T-cell (primary cell): Measurements from ENCODE around the gene HERC4. TPM values are rescaled to one million over a fixed set of nuclear protein-coding genes. Genes with fewer than 3 reads are reported as not detected.

Experiments used
- ATAC-seq, 4 experiments: fragments of 200-7000 bp in 3 of 4; fragments of 150-1000 bp in 1 of 4; cut with Tn5 transposase; replicated peaks in 1 of 4; 1 replicate in 3 of 4; 2 replicates in 1 of 4; pipeline ENCODE4 v1.10.0; 2021; ENCODE audit warnings: moderate library complexity in 3 of 4, mild to moderate bottlenecking in 2 of 4, moderate number of reproducible peaks in 1 of 4
- CTCF ChIA-PET, 2 donors: fragments of 300-600 bp; sonication (Branson Sonifier 250); formaldehyde crosslinking; loops; one replicate each; lab custom pipeline; 2022; ENCODE audit warnings: antibody characterized with exemption in 2 of 2; lab: Charles Lee
- POLR2A ChIA-PET, 2 donors: fragments of 300-600 bp; sonication (Branson Sonifier 250); formaldehyde crosslinking; loops; one replicate each; lab custom pipeline; 2022; ENCODE audit warnings: antibody characterized with exemption in 2 of 2; lab: Charles Lee
- DNase-seq, 35 experiments: peaks; one replicate each; pipeline versions ENCODE4 v3.0.0 to v3.0.0-alpha.2; 2013 to 2023
- H3K27ac ChIP-seq: one replicate; pipeline ENCODE4 v1.5.1; 2013; ENCODE audit warnings: low read length
- H3K27me3 ChIP-seq, 2 experiments: replicated peaks in 1 of 2; 1 replicate in 1 of 2; 2 replicates in 1 of 2; pipeline versions ENCODE4 v1.6.1 to v1.7.0; 2013; ENCODE audit warnings: low read length in 1 of 2, mixed read lengths in 1 of 2; ENCODE audit not compliant: control insufficient read depth in 2 of 2, insufficient read depth in 2 of 2; ENCODE audit errors: extremely low read depth in 1 of 2
- H3K36me3 ChIP-seq, 2 donors: 1 replicate in 1 of 2; 2 replicates in 1 of 2; pipeline versions ENCODE4 v1.6.1 to v1.7.0; 2013; ENCODE audit warnings: low read length in 1 of 2; ENCODE audit not compliant: control insufficient read depth in 2 of 2, insufficient read depth in 1 of 2; ENCODE audit errors: extremely low read depth in 1 of 2
- H3K4me1 ChIP-seq, 2 experiments: 1 replicate in 1 of 2; 2 replicates in 1 of 2; pipeline versions ENCODE4 v1.6.1 to v1.7.0; 2013; ENCODE audit warnings: low read length in 2 of 2, mixed read lengths in 1 of 2; ENCODE audit not compliant: insufficient read depth in 2 of 2, control insufficient read depth in 1 of 2; ENCODE audit errors: extremely low read depth in 1 of 2
- H3K4me3 ChIP-seq, 2 donors: 1 replicate in 1 of 2; 2 replicates in 1 of 2; pipeline versions ENCODE4 v1.5.1 to v1.7.0; 2013; ENCODE audit warnings: mild to moderate bottlenecking in 2 of 2, low read length in 1 of 2, moderate library complexity in 1 of 2; ENCODE audit not compliant: control insufficient read depth in 1 of 2; ENCODE audit errors: extremely low read depth in 1 of 2
- H3K9me3 ChIP-seq: 2 replicates; pipeline ENCODE4 v1.7.0; 2013
- H3K27ac Mint-ChIP-seq, 2 donors: one replicate each; pipeline ENCODE4 v1.8.0; 2020 to 2021; ENCODE audit warnings: mild to moderate bottlenecking in 2 of 2, mixed read lengths in 2 of 2
- H3K27me3 Mint-ChIP-seq, 2 donors: one replicate each; pipeline ENCODE4 v1.8.0; 2021 to 2022; ENCODE audit warnings: mixed read lengths in 2 of 2
- H3K36me3 Mint-ChIP-seq: one replicate; pipeline ENCODE4 v1.8.0; 2021; ENCODE audit warnings: mixed read lengths
- H3K4me1 Mint-ChIP-seq, 3 donors: one replicate each; pipeline ENCODE4 v1.8.0; 2020 to 2022; ENCODE audit warnings: mixed read lengths in 3 of 3, mild to moderate bottlenecking in 1 of 3
- H3K4me3 Mint-ChIP-seq, 3 donors: one replicate each; pipeline ENCODE4 v1.8.0; 2020 to 2022; ENCODE audit warnings: mild to moderate bottlenecking in 3 of 3, mixed read lengths in 3 of 3, moderate library complexity in 3 of 3
- H3K9me3 Mint-ChIP-seq, 3 donors: one replicate each; pipeline ENCODE4 v1.8.0; 2020 to 2022; ENCODE audit warnings: mixed read lengths in 3 of 3
- WGBS: methylation state at CpG from one replicate; pipeline ENCODE4 v1.1.5; 2013; ENCODE audit warnings: missing lambda C conversion rate; ENCODE audit not compliant: insufficient coverage; 5-methylcytosine and 5-hydroxymethylcytosine counted together
- total RNA-seq, 35 experiments: library from RNA in 6 of 35; stranded (reverse) in 6 of 35; fragments of 120-200 nt in 1 of 35; gene quantifications; one replicate each; pipeline versions ENCODE4 v1.2.1 to v1.2.4 and lab custom pipeline; 2013 to 2026

HERC4 gene
- total RNA-seq, 5 donors from 2014 or later (not counting 1 experiment from before 2014, with no cell fraction given): 63.0 to 81.6 (median 77.5) TPM

DNA sequence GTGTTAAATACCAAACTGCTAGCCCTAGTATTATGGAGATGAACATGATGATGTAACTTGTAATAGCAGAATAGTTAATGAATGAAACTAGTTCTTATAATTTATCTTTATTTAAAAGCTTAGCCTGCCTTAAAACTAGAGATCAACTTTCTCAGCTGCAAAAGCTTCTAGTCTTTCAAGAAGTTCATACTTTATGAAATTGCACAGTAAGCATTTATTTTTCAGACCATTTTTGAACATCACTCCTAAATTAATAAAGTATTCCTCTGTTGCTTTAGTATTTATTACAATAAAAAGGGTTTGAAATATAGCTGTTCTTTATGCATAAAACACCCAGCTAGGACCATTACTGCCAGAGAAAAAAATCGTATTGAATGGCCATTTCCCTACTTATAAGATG lies 157.4 kb downstream of the HERC4 start:
- H3K36me3 Mint-ChIP-seq: peaks cover 28% of the 10 kb centered on the region
- Histone ChIP-seq H3K36me3 (peaks cover 3 to 53% of the 10 kb centered on the region in 2 donors), H3K4me3 (no peak overlapping the region), H3K27ac (no peak overlapping the region), H3K9me3 (no peaks in the 10 kb centered on the region), H3K27me3 (no peaks in the 10 kb centered on the region), H3K4me1 (no peaks in the 10 kb centered on the region)
- POLR2A ChIA-PET: no interaction called here
- CTCF ChIA-PET: interaction anchor here in 1 of 2 donors (0.6 kb wide), 1 partner anchor 25 kb away, joined by 3 read pairs; no protein-coding TSS in a partner anchor
- no peaks in the 10 kb centered on the region for H3K9me3 Mint-ChIP-seq
- H3K4me1 Mint-ChIP-seq: peaks cover 9 to 18% (median 11%) of the 10 kb centered on the region in 3 donors
- H3K27me3 Mint-ChIP-seq: no peaks in the 10 kb centered on the region
- no peak for DNase-seq
- WGBS: no CpG with 5 or more reads among the region's 1 CpG
- H3K4me3 Mint-ChIP-seq: no peak overlapping the region
- ATAC-seq: no peak
- H3K27ac Mint-ChIP-seq: peak overlapping the region in 1 of 2 donors; percentile 33

DNA sequence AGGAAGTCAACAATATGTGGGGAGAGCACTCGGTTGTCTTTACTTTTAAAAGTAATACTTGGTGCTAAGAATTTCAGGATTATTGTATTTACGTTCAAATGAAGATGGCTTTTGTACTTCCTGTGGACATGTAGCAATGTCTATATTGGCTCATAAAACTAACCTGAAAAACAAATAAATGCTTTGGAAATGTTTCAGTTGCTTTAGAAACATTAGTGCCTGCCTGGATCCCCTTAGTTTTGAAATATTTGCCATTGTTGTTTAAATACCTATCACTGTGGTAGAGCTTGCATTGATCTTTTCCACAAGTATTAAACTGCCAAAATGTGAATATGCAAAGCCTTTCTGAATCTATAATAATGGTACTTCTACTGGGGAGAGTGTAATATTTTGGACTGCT lies 157.9 kb downstream of the HERC4 start:
- H3K9me3 ChIP-seq: no peaks in the 10 kb centered on the region
- H3K36me3 ChIP-seq: peaks cover 3 to 57% of the 10 kb centered on the region in 2 donors
- ChIA-PET POLR2A (interaction anchor here in 1 of 2 donors (0.6 kb wide), 2 partner anchors 42 to 80 kb away, joined by 3 read pairs; no protein-coding TSS in a partner anchor), CTCF (interaction anchor here in 1 of 2 donors (0.6 kb wide), 2 partner anchors 25 to 34 kb away, joined by 3 to 5 read pairs; no protein-coding TSS in a partner anchor)
- no peaks in the 10 kb centered on the region for H3K27me3 ChIP-seq
- H3K4me3 Mint-ChIP-seq: no peak overlapping the region
- no peaks in the 10 kb centered on the region for H3K9me3 Mint-ChIP-seq
- ATAC-seq (no peak), DNase-seq (no peak)
- peaks cover 13 to 21% (median 15%) of the 10 kb centered on the region in 3 donors for H3K4me1 Mint-ChIP-seq
- H3K4me3 ChIP-seq: no peak overlapping the region
- H3K27ac Mint-ChIP-seq: peak overlapping the region in 1 of 2 donors; percentile 33
- no peaks in the 10 kb centered on the region for H3K27me3 Mint-ChIP-seq
- WGBS: 100% methylated on average over 1 of the region's 2 CpGs
- H3K27ac ChIP-seq: no peak overlapping the region
- H3K4me1 ChIP-seq: no peaks in the 10 kb centered on the region
- peaks cover 32% of the 10 kb centered on the region for H3K36me3 Mint-ChIP-seq

DNA sequence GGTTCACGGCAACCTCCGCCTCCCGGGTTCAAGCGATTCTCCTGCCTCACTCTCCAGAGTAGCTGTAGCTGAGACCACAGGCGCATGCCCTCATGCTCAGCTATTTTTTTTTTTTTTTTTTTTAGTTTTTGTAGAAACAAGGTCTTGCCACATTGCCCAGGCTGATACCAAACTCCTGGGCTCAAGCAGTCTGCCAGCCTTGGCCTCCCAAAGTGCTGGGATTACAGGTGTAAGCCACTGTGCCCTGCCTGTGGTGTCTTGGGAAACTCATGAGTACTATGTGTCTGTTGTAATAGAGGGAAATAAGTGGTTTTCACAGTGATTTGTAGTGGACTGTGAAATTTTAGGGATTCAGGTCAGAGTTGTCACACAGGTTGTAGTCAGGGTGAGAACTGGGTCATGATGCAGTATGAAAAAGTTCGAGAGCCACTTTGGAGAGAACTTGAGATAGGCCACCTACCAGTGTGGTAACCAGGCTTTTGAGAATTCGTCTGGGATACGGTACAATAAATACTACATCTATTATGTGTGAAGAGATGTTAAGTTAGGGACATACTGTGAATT lies 160.2 kb downstream of the HERC4 start:
- ChIA-PET POLR2A (interaction anchor here in 1 of 2 donors (0.6 kb wide), 1 partner anchor 807 kb away, joined by 4 read pairs; no protein-coding TSS in a partner anchor), CTCF (interaction anchor here in 1 of 2 donors (0.6 kb wide), 1 partner anchor 1271 kb away, joined by 7 read pairs; no protein-coding TSS in a partner anchor)
- Mint-ChIP-seq H3K27ac (peak overlapping the region in 1 of 2 donors; percentile 9), H3K4me1 (peaks cover 15 to 21% (median 15%) of the 10 kb centered on the region in 3 donors), H3K36me3 (peaks cover 42% of the 10 kb centered on the region), H3K27me3 (no peaks in the 10 kb centered on the region), H3K9me3 (no peaks in the 10 kb centered on the region), H3K4me3 (no peak overlapping the region)
- DNase-seq (no peak), ATAC-seq (no peak)
- 100% methylated on average over 4 of the region's 8 CpGs for WGBS
- H3K4me3 ChIP-seq: no peak overlapping the region
- peaks cover 10 to 66% of the 10 kb centered on the region in 2 donors for H3K36me3 ChIP-seq
- H3K27me3 ChIP-seq: no peaks in the 10 kb centered on the region
- H3K9me3 ChIP-seq: no peaks in the 10 kb centered on the region
- no peak overlapping the region for H3K27ac ChIP-seq
- no peaks in the 10 kb centered on the region for H3K4me1 ChIP-seq

DNA sequence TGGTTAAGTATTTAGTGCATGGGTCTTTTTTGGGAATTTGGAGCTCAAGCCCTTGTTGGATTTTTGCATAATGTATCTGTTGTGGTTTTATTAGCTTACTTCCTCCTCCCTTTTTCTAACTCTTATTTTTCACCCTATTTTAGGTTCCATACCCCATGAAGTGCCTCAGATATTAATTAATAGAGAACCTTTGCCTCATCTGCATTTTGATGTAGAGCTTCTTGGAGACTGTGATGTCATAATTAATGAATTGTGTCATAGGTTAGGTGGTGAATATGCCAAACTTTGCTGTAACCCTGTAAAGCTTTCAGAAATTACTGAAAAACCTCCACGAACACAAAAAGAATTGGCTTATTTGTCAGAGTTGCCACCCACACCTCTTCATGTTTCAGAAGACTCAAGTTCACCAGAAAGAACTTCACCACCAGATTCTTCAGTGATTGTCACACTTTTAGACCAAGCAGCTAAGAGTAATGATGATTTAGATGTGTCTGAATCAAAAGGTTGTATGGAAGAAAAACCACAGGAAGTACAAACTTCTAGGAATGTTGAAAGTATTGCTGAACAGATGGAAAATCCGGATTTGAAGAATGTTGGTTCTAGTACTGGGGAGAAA lies 162.6 kb downstream of the HERC4 start:
- ChIA-PET POLR2A (interaction anchor here in 1 of 2 donors (0.5 to 0.6 kb wide), 2 partner anchors 19 to 1039 kb away, joined by 3 to 5 read pairs; no protein-coding TSS in a partner anchor), CTCF (interaction anchor here (0.6 to 1.3 kb wide), 3 partner anchors 13 to 245 kb away, joined by 3 read pairs; no protein-coding TSS in a partner anchor)
- Histone ChIP-seq H3K4me3 (no peak overlapping the region), H3K4me1 (no peaks in the 10 kb centered on the region), H3K36me3 (peaks cover 11 to 81% of the 10 kb centered on the region in 2 donors), H3K27ac (no peak overlapping the region), H3K9me3 (no peaks in the 10 kb centered on the region), H3K27me3 (no peaks in the 10 kb centered on the region)
- Mint-ChIP-seq H3K4me1 (peaks cover 17 to 31% (median 21%) of the 10 kb centered on the region in 3 donors), H3K27me3 (no peaks in the 10 kb centered on the region), H3K36me3 (peaks cover 54% of the 10 kb centered on the region), H3K27ac (peak overlapping the region; percentile 36 to 45), H3K9me3 (no peaks in the 10 kb centered on the region), H3K4me3 (no peak overlapping the region)
- ATAC-seq (no peak), DNase-seq (no peak)
- WGBS: 92% methylated on average over 1 of the region's 2 CpGs

DNA sequence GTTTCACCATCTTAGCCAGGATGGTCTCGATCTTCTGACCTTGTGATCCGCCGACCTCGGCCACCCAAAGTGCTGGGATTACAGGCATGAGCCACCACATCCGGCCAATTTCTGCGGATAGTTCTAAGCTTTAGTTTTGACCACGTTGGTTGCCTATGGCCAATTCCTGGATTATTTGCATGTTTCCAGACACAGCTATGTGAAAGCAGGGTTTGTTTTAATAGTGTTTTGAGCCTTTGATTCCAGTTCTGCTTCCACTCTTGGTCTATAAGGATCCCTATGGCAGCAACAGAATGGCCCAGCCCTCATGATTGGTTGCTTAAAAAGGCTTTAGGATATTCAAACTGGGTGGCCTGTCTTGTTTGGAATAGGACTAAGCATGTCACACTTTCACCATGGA lies 171.5 kb downstream of the HERC4 start:
- Mint-ChIP-seq H3K27ac (no peak overlapping the region), H3K4me3 (no peak overlapping the region), H3K36me3 (peaks cover 49% of the 10 kb centered on the region), H3K27me3 (no peaks in the 10 kb centered on the region), H3K4me1 (peaks cover 22 to 47% (median 32%) of the 10 kb centered on the region in 3 donors), H3K9me3 (no peaks in the 10 kb centered on the region)
- H3K36me3 ChIP-seq: peaks cover 0 to 58% of the 10 kb centered on the region in 2 donors
- ATAC-seq (no peak), DNase-seq (no peak)
- 100% methylated on average over 7 of the region's 7 CpGs for WGBS
- CTCF ChIA-PET: interaction anchor here in 1 of 2 donors (0.6 kb wide), 1 partner anchor 60 kb away, joined by 4 read pairs; no protein-coding TSS in a partner anchor
- no peak overlapping the region for H3K4me3 ChIP-seq
- no peaks in the 10 kb centered on the region for H3K9me3 ChIP-seq
- H3K27me3 ChIP-seq: no peaks in the 10 kb centered on the region
- H3K27ac ChIP-seq: no peak overlapping the region
- peaks cover 0 to 1% of the 10 kb centered on the region in 2 experiments for H3K4me1 ChIP-seq
- POLR2A ChIA-PET: no interaction called here

DNA sequence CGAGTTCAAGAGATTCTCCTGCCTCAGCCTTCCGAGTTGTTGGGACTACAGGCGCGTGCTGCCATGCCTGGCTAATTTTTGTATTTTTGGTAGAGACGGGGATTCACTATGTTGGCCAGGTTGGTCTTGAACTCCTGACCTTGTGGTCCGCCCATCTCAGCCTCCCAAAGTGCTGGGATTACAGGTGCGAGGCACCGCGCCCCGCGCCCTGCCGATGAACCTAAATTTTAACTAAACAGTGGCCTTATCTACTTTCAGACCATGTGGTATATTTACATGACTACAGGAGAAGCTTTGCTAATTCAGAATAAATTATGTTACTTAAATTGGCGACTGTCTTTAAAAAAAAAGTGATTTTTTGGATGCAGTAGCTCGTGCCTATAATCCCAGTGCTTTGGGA lies 181.4 kb downstream of the HERC4 start:
- H3K27me3 Mint-ChIP-seq: no peaks in the 10 kb centered on the region
- no peak overlapping the region for H3K4me3 Mint-ChIP-seq
- H3K9me3 Mint-ChIP-seq: no peaks in the 10 kb centered on the region
- H3K4me1 Mint-ChIP-seq: peaks cover 17 to 37% (median 30%) of the 10 kb centered on the region in 3 donors
- DNase-seq (no peak), ATAC-seq (no peak)
- peaks cover 0 to 7% of the 10 kb centered on the region in 2 experiments for H3K4me1 ChIP-seq
- H3K36me3 Mint-ChIP-seq: peaks cover 30% of the 10 kb centered on the region
- H3K27ac Mint-ChIP-seq: no peak overlapping the region
- POLR2A ChIA-PET: interaction anchor here (0.6 to 0.7 kb wide), 2 partner anchors 9 to 18 kb away, joined by 3 read pairs; no protein-coding TSS in a partner anchor
- CTCF ChIA-PET: interaction anchor here in 1 of 2 donors (0.5 kb wide), 1 partner anchor 902 kb away, joined by 5 read pairs; no protein-coding TSS in a partner anchor
- H3K4me3 ChIP-seq: no peak overlapping the region
- WGBS: 100% methylated on average over 3 of the region's 14 CpGs
- no peaks in the 10 kb centered on the region for H3K9me3 ChIP-seq
- H3K36me3 ChIP-seq: peaks cover 6 to 75% of the 10 kb centered on the region in 2 donors
- H3K27ac ChIP-seq: no peak overlapping the region
- no peaks in the 10 kb centered on the region for H3K27me3 ChIP-seq
